PC-9 (cell line): ENCODE results near the gene HKDC1. TPM values are rescaled to one million over a fixed set of nuclear protein-coding genes. Genes with fewer than 3 reads are reported as not detected.

Experiments
- BruUV-seq: library from RNA; stranded (reverse); fragments of 400-500 nt; replicated peaks from 2 replicates; lab custom pipeline; 2021; lab: Mats Ljungman, UMichigan
- CTCF ChIA-PET: fragments of 300-600 bp; sonication (Branson Sonifier 250); formaldehyde crosslinking; loops from one replicate; lab custom pipeline; 2022; ENCODE audit warnings: antibody characterized with exemption; lab: Charles Lee
- POLR2A ChIA-PET: fragments of 300-600 bp; sonication (Branson Sonifier 250); formaldehyde crosslinking; loops from one replicate; lab custom pipeline; 2022; ENCODE audit warnings: antibody characterized with exemption; ENCODE audit not compliant: unreplicated experiment; lab: Charles Lee
- DNase-seq, 2 experiments: peaks; one replicate each; pipeline versions ENCODE4 v3.0.0 to v3.0.0-alpha.2; 2015 to 2022; ENCODE audit warnings: mixed read lengths in 1 of 2
- H2AFZ ChIP-seq: fragments of 200-600 bp; sonication (generic); 2 replicates; pipeline ENCODE4 v1.8.1; 2017; ENCODE audit warnings: antibody characterized with exemption
- H3F3A ChIP-seq: fragments of 200-600 bp; sonication (generic); 2 replicates; pipeline ENCODE4 v1.8.1; 2017; ENCODE audit warnings: antibody characterized with exemption, mild to moderate bottlenecking, low read depth; ENCODE audit not compliant: insufficient read depth
- H3K27ac ChIP-seq: fragments of 200-600 bp; sonication (generic); 2 replicates; pipeline ENCODE4 v1.6.1; 2016; ENCODE audit warnings: mixed run types
- H3K27me3 ChIP-seq: fragments of 200-600 bp; sonication (generic); 2 replicates; pipeline ENCODE4 v1.6.1; 2016; ENCODE audit warnings: low read depth, mixed run types; ENCODE audit not compliant: insufficient read depth
- H3K36me3 ChIP-seq: fragments of 200-600 bp; sonication (generic); 2 replicates; pipeline ENCODE4 v1.6.1; 2016; ENCODE audit warnings: low read depth, mixed run types
- H3K4me1 ChIP-seq: fragments of 200-600 bp; sonication (generic); replicated peaks from 2 replicates; pipeline ENCODE4 v1.6.1; 2016; ENCODE audit warnings: mixed run types; ENCODE audit not compliant: insufficient read depth
- H3K4me2 ChIP-seq: fragments of 200-600 bp; sonication (generic); 2 replicates; pipeline ENCODE4 v1.6.1; 2017; ENCODE audit warnings: mixed run types
- H3K4me3 ChIP-seq: fragments of 200-600 bp; sonication (generic); 2 replicates; pipeline ENCODE4 v1.6.1; 2016; ENCODE audit warnings: mixed run types
- H3K79me2 ChIP-seq: fragments of 200-600 bp; sonication (generic); 2 replicates; pipeline ENCODE4 v1.6.1; 2017; ENCODE audit warnings: low read depth, mixed run types
- H3K9me2 ChIP-seq: fragments of 200-600 bp; sonication (generic); 2 replicates; pipeline ENCODE4 v1.8.1; 2017; ENCODE audit warnings: mild to moderate bottlenecking; ENCODE audit not compliant: insufficient read depth
- H3K9me3 ChIP-seq: fragments of 200-600 bp; sonication (generic); 2 replicates; pipeline ENCODE4 v1.8.1; 2016; ENCODE audit warnings: low read depth; ENCODE audit not compliant: insufficient read depth
- H4K20me1 ChIP-seq: fragments of 200-600 bp; sonication (generic); 2 replicates; pipeline ENCODE4 v1.8.1; 2017; ENCODE audit not compliant: insufficient read depth
- CTCF ChIP-seq: fragments of 200-600 bp; sonication (generic); conservative IDR thresholded peaks from 2 replicates; pipeline ENCODE4 v1.6.1; 2017; ENCODE audit warnings: mixed run types, antibody characterized with exemption, mild to moderate bottlenecking, moderate library complexity
- EZH2 ChIP-seq: fragments of 200-600 bp; sonication (generic); IDR thresholded peaks from 2 replicates; pipeline ENCODE4 v1.8.0; 2017; ENCODE audit warnings: antibody characterized with exemption, low read depth
- intact Hi-C: fragments of 100-400 bp; cut with micrococcal nuclease; formaldehyde crosslinking; loops from one replicate; pipeline ENCODE4 v1.10.0; 2022; ENCODE audit not compliant: unreplicated experiment
- total RNA-seq: library from RNA; stranded (reverse); gene quantifications from 2 replicates; pipeline ENCODE4 v1.2.3, GENCODE V29; 2021

HKDC1 gene
- total RNA-seq, 1 experiment from 2014 or later = 173 TPM

GRCh38 chr10:69176823-69177222, 43.3 kb upstream of the HKDC1 start:
- Histone ChIP-seq H3K79me2 (peaks cover 18% of the 10 kb centered on the region), H3K27me3 (no peaks in the 10 kb centered on the region), H3K4me3 (no peak overlapping the region), H3K4me1 (peaks cover 15% of the 10 kb centered on the region), H3K36me3 (no peaks in the 10 kb centered on the region), H3K9me3 (no peaks in the 10 kb centered on the region), H3F3A (peaks cover 16% of the 10 kb centered on the region; the same call in 1 of the 2 replicates), H3K4me2 (no peak overlapping the region), H2AFZ (no peak overlapping the region), H3K27ac (no peak overlapping the region), H4K20me1 (no peaks in the 10 kb centered on the region), H3K9me2 (no peaks in the 10 kb centered on the region)
- intact Hi-C loops = no loop called here
- DNase-seq = no peak
- no TSS peak for BruUV-seq
- ChIA-PET POLR2A (no interaction called here), CTCF (no interaction called here)
- TF ChIP-seq EZH2 (no peak), CTCF (no peak)

GRCh38 chr10:69179089-69179742, 40.9 kb upstream of the HKDC1 start:
- peak overlapping the region; percentile 83 for H2AFZ ChIP-seq
- H3K36me3 ChIP-seq = peaks cover 5% of the 10 kb centered on the region; the same call in 1 of the 2 replicates
- POLR2A ChIA-PET = no interaction called here
- peak overlapping the region; percentile 81 for H3K27ac ChIP-seq
- DNase-seq = no peak
- TF ChIP-seq CTCF = no peak
- no peak for TF ChIP-seq EZH2
- H3K4me1 ChIP-seq = peaks cover 19% of the 10 kb centered on the region
- peak overlapping the region; percentile 89 for H3K4me3 ChIP-seq
- peaks cover 42% of the 10 kb centered on the region for H3K79me2 ChIP-seq
- H3F3A ChIP-seq = peaks cover 19% of the 10 kb centered on the region; the same call in 1 of the 2 replicates
- peak overlapping the region; percentile 91 for H3K4me2 ChIP-seq
- CTCF ChIA-PET = no interaction called here
- H4K20me1 ChIP-seq = peaks cover 11% of the 10 kb centered on the region; the same call in 1 of the 2 replicates
- no peaks in the 10 kb centered on the region for H3K9me3 ChIP-seq
- no peaks in the 10 kb centered on the region for H3K27me3 ChIP-seq
- BruUV-seq = TSS peak; percentile 95
- intact Hi-C loops = no loop called here
- no peaks in the 10 kb centered on the region for H3K9me2 ChIP-seq

- peak within 1 kb of the TSS; percentile 83 for H2AFZ ChIP-seq
- no peaks in the 10 kb centered on the region for H3K9me2 ChIP-seq
- H3K4me2 ChIP-seq = peak within 1 kb of the TSS; percentile 91
- ChIA-PET POLR2A (interaction anchor here (0.7 kb wide), 1 partner anchor 267 kb away, joined by 3 read pairs; no protein-coding TSS in a partner anchor), CTCF (no interaction called here)
- H3K4me3 ChIP-seq = peak within 1 kb of the TSS; percentile 89
- H3F3A ChIP-seq = peaks cover 19% of the 10 kb centered on the region; the same call in 1 of the 2 replicates
- peak within 1 kb of the TSS; percentile 81 for H3K27ac ChIP-seq
- no peaks in the 10 kb centered on the region for H3K27me3 ChIP-seq
- H3K36me3 ChIP-seq = peaks cover 5% of the 10 kb centered on the region; the same call in 1 of the 2 replicates
- no peaks in the 10 kb centered on the region for H3K9me3 ChIP-seq
- intact Hi-C loops = loop anchor here (1.0 kb wide), 1 partner anchor 42 kb away; no protein-coding TSS in a partner anchor
- TF ChIP-seq EZH2 (no peak), CTCF (no peak)
- peaks cover 16% of the 10 kb centered on the region; the same call in 1 of the 2 replicates for H4K20me1 ChIP-seq
- peak; percentile 90 to 97 for DNase-seq
- no TSS peak for BruUV-seq
- H3K4me1 ChIP-seq = peaks cover 19% of the 10 kb centered on the region
- peaks cover 49% of the 10 kb centered on the region for H3K79me2 ChIP-seq
Observed at GRCh38 chr10:69179743-69180524, 40.2 kb upstream of the HKDC1 start, which contains the start of gene SUPV3L1. Gene SUPV3L1 (plus strand): TSS chr10:69180234. CDS start chr10:69180292, 58 bp downstream.
